Glomerular endothelial cell (primary cell): ENCODE measurements around the gene B3GNT3. TPM values are rescaled to one million over a fixed set of nuclear protein-coding genes. Genes with fewer than 3 reads are reported as not detected.
"Not testable (repeated sequence)": the region's sequence is repeated elsewhere in the genome, so short reads cannot be mapped to it uniquely, and the experiment has no call there.

Experiments used
- DNase-seq: peaks from one replicate; pipeline ENCODE4 v3.0.0-alpha.2; 2011; ENCODE audit warnings: low read depth, low spot score; ENCODE audit errors: extremely low read depth
- total RNA-seq: library from RNA; depleted of rRNA; stranded (reverse); fragments of >200 nt; gene quantifications from 2 replicates; pipeline ENCODE4 v1.2.3, GENCODE V29; 2015

The B3GNT3 gene
- total RNA-seq, 1 donor from 2014 or later: not detected

DNA sequence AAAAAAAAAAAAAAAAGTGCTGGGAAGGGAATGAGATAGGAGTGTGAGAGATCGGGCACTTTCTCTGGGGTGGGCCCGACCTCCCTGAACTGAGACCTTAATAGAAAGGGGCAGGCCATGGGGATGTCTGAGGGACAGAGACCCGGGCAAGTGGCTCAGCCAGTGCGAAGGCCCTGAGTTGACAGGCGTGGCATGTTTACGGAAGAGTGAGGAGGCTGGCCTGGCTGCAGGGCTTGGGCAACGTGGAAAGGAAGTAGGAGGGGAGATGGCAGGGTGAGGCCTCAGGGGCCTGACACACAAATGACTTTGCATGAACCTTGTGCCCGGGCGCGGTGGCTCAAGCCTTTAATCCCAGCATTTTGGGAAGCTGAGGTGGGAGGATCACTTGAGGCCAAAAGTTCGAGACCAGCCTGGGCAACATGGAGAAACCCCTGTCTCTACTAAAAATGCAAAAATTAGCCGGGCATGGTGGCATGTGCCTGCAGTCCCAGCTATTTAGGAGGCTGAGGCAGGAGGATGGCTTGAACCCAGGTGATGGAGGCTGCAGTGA, 29.8 kb upstream of the B3GNT3 start:
- no peak for DNase-seq

DNA sequence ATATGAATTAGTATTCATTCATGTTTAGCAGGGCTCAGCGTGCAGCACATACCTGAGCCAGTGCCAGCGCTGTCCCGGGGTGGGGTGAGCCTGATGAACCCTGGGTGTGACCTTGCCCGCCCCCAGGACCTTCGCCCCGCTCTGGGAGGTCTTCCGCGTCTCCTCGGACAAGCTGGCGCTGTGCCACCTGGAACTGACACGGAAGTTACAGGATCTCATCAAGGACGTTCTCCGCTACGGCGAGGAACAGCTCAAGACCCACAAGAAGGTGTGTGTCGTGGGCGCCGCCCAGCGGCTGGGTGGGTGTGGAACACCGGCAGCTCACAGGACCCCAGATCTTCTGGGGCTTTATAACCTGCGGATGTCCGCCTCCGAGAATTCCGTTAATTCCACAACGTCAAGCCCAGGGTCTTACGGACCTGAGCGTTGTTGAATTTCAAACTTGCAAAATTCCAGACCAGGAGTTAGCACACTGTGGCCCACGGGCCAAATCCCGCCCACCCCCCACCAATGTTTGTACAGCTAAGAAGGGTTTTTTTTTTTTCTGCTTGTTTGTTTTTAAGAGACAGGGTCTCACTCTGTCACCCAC, 28.3 kb upstream of the B3GNT3 start:
- DNase-seq: no peak

DNA sequence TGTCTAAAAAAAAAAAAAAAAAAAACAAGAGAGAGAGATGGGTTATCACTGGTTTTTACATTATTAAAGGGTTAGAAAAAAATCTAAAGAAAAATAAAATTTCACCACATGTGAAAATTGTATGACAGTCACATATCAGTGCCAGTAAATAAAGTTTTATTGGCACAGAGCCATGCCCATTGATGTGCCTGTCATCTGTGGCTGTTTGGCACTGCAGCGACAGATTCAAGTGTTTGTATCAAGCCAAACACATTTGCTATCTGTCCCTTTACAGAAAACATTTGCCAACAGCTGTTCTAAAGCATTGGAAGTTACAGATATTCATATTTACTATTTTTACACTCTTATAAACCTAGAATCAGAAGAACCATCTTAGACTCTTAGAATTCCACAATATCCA, 27.4 kb upstream of the B3GNT3 start:
- DNase-seq: no peak

DNA sequence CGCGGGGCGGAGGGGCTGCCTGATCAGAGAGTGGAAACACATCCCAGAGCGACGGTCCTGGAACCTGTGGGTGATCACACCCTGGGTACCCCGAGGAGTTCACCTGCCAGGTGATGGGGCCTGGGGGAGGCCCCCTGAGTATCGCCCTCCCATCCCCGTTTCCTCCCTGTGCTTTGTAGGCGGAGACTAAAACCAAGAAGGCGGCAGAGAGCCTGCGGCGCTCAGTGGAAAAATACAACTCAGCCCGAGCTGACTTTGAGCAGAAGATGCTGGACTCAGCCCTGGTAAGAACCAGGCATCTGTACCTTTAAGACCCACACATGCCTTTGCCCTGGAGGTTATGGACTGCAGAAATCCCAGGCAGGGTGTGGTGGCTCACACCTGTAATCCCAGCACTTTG, 24.3 kb upstream of the B3GNT3 start:
- no peak for DNase-seq

DNA sequence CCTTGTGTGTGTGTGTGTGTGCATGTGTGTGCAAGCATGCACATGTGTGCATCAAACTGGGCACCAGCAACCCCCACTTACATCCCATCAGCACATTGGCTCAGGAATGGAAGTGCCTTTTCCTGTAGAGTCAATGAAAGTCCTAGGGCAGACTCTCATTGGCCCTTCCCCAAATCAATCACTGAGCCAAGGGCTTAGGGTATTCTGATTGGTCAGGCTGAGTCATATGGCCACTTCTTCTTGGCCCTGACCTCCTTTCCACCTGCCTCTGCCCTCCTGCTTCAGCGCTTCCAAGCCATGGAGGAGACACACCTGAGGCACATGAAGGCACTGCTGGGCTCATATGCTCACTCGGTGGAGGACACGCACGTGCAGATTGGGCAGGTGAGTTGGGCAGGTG, 22.8 kb upstream of the B3GNT3 start:
- no peak for DNase-seq

DNA sequence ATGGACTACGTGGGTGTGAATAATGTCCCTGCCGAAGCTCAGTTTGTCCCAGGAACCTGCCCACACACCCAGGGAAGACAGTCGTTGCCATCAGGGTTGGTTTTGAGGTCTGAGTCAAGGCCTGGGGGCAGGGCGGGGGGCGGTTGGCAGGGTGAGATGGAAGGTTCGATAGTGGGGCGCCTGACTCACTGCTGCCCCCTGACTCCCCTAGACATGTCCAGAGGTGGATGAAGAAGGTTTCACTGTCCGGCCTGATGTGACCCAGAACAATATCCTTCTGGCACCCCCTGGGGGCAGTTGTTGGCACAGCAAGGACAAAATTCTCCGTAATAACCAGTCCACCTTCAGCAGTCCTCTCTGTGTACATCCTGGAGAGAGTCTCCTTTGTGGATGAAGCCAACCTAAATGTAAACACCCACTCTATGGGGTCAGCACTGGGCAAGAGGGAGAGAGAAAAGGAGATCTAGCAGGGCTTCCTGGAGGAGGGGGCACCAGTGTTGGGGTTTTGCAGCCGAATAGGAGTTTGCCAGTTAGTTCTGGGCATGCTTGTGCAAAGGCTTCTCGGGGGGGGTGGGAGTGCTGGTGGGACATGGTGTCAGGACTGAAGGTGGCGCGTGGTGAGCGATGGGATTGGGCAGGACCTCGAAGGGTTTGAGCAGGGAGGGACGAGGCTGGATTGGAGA, 19.6 kb upstream of the B3GNT3 start:
- no peak for DNase-seq

DNA sequence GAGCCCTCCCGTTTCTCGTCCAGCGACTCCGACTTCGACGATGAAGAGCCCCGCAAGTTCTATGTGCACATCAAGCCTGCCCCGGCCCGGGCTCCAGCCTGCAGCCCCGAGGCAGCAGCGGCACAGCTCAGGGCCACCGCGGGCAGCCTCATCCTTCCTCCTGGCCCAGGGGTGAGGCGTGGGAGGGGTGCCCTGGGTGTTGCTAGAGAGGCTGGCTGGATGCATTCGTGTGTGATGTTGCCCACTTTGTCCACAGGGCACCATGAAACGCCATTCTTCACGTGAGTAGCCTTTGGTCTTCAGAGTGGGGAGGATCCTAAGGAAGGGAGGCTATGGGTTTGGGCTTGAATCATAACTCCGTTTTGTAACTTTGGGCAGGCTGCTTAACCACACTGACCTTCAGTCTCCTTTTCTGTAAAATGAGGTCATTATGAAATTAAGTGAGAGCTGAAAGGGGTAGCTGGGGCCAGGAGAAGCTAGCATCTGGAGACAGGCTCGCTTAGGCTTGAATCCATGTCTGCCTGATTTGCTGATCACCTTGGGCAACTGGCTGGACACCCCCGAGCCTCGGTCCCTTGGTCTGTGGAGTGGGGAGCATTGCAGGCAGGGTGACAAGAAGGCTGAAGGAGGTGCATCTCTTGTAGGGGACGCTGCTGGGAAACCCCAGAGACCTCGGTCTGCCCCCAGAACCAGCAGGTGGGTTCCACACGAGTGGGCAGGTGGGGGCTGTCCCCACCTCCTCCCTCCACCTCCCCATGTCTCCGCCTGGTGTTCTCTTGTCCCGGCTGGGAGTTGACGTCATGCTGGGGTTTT, 18.7 kb upstream of the B3GNT3 start:
- DNase-seq: no peak

DNA sequence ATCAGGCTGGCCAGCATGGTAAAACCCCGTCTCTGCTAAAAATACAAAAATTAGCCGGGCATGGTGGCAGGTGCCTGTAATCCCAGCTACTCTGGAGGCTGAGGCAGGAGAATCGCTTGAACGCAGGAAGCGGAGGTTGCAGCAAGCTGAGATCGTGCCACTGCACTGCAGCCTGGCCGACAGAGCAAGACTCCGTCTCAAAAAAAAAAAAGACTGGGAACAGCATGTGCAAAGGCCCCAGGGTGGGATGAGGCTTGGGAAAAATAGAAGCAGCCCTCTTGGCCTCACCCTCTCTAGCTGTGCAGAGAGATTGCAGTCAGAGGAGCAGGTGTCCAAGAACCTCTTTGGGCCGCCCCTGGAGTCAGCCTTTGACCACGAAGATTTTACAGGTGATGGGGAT, 17.1 kb upstream of the B3GNT3 start:
- not testable (repeated sequence) for DNase-seq

DNA sequence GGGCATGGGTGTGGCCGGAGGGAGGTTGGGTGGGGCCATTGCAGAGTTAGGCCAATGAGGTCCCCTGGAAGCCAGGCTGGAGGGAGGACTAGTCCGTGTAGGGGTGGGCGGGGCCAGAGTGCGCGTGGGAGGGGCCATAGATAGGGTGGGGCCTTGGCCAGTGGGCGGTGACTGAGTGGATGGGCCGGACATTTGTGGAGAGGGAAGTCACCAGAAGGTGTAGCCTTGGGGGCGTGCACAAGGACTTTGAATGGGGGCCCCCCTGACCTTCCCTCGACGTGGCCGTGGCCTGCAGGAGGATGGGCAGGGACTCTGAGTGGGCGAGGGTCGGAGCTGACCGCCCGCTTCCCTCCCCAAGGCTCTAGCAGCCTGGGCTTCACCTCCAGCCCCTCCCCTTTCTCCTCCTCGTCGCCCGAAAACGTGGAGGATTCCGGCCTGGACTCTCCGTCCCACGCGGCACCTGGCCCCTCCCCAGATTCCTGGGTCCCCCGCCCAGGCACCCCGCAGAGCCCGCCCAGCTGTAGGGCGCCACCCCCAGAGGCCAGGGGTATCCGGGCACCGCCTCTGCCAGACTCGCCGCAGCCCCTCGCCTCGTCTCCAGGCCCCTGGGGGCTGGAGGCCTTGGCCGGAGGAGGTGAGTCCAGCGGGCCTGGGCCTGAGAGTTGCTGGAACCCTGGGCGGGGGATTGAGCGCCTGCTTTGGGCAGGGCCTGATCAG, 16.5 kb upstream of the B3GNT3 start:
- DNase-seq: no peak

DNA sequence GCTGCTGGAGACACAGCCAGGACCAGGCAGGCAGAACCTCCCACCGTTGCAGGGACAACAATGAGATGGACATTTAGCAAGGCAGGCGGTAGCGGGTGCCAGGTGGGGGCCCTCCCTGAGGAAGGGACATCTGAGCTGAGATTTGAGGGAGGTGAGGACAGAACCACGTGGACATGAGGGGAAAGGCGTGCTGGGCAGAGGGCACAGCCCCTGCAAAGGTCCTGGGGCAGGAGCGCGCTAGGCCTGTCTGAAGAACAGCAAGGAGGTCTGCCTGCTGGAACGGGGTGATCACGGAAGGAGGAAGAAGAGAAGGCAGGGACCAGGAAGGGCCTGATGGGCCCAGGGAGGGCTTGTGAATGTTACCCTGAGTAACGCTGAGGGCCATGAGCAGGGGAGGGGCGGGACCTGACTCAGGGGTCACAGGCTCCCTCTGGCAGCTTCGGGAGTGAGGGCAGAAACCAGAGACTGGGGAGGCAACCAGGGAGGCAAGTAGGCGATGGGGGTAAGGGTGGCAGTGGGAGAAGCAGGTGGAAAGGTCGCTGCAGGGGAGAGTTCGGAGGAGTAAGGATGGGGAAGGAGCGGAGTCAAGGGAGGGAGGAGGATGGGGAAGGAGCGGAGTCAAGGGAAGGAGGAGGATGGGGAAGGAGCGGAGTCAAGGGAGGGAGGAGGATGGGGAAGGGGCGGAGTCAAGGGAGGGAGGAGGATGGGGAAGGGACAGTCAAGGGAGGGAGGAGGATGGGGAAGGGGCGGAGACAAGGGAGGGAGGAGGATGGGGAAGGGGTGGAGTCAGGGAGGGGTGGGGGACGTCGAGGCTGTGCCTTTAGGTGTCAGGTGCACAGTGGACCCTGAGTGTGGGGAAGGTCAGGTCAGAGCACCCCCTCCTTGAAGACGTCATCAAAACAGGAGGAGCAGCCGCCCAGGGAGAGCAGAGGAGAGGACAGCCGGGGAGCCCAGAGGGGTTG, 15.7 kb upstream of the B3GNT3 start:
- DNase-seq: no peak

DNA sequence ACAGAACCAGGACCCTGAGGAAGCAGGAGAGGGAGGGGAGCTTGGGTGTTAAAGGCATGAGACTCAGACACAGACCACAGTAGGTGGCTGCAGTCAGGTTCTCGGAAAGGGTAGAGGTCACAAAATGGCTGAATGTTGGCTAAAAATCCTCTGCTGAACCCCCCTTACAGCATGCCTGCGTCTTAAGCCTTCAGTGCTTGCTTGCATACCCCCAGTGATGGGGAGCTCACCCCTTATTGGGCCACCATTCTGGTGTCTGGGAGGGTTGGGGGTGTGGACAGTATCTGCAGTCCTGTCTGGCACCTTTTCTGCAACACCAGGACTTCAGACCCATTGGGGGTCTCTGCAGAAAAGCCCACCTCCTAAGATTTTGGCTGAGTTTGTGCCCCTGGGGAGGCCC, 14.2 kb upstream of the B3GNT3 start:
- DNase-seq: no peak

DNA sequence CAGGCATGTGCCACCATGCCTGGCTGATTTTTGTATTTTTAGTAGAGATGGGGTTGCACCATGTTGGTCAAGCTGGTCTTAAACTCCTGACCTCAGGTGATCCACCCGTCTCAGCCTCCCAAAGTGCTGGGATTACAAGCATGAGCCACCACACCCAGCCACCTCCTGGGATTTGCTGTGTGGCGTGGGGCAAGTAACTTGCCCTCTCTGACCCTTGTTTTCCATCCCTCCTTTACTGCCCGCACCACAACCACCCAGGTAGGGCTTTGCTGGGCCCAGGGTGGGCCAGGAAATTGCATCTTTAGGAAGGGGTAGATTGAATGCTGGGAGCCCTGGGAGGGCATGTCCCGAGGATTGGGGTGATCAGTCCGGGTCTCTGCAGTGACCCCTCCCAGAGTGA, 11.2 kb upstream of the B3GNT3 start:
- DNase-seq: not testable (repeated sequence)

DNA sequence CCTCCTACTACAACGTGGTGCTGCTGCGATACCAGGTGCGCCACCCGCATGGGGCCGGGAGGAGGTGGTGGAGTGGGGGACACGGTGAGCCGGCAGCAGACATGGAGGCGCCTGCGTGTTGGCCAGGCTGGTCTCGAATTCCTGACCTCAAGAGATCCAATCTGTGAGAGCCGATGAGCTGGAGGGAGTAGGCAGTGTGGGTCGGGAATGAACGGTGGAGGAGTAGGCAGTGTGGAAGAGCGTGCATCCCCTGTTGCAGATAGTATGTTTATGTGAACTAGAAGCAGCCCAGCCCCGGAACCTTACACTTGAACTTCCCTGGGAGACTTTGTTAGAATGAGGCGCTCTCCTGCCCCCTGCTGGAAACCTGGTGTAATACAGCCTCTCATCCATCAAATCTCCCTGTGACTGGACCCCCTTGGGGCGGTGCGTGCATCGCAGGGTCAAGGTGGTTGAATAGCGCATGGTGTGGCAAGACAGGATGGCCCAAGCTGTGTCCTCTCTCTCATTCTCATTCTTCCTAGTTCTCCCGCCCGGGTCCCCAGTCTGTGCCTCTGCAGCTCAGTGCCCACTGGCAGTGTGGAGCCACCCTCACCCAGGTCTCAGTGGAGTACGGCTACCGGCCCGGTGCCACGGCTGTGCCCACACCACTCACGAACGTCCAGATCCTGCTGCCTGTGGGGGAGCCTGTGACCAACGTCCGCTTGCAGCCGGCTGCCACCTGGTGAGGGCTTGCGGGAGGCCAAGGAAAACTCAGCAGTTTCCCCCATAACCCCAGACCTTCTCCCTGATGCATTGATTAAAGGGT, 10.5 kb upstream of the B3GNT3 start:
- no peak for DNase-seq

DNA sequence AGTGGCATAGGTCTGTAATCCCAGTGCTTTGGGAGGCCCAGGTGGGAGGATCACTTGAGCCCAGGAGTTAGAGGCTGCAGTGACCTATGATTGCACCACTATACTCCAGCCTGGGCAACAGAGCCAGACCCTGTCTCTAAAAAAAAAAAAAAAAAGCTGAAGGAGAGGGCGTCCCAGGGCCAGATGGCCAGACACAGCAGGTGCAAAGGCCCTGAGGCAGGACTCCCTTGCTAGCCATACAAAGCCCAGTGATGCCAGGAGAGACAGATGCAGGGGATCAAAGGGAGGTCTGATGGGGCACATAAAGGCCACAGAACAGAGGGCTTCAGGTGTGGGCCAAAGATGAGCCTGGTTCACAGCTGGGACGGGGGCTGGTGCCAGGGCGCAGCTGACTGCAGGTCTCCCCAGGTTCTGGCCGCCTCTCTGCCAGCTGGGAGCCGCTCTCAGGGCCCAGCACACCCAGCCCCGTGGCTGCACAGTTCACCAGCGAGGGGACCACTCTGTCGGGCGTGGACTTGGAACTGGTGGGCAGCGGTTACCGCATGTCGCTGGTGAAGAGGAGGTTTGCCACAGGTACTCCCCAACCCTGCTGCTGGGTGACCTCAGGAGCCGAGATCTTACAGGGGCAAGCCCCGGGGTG, 7.5 kb upstream of the B3GNT3 start:
- no peak for DNase-seq

DNA sequence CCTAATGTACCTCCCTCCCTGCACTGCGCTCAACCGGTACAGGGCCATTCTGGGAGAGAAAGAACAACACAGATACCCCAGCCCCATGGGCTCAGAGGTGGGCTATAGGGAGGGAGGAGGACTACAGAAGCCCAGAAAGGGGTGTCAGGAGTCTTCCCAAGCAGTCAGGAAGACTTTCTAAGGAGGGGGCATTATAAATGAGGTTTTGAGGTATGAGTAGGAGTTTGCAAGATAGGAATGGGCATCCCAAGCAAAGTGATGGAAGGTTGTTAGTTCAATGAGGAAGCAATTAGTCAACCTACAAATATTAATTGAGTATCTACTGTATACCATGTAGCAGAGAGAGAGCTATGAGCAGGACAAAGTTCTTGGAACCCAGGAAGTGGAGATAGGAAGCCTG, 6.3 kb upstream of the B3GNT3 start:
- DNase-seq: no peak

DNA sequence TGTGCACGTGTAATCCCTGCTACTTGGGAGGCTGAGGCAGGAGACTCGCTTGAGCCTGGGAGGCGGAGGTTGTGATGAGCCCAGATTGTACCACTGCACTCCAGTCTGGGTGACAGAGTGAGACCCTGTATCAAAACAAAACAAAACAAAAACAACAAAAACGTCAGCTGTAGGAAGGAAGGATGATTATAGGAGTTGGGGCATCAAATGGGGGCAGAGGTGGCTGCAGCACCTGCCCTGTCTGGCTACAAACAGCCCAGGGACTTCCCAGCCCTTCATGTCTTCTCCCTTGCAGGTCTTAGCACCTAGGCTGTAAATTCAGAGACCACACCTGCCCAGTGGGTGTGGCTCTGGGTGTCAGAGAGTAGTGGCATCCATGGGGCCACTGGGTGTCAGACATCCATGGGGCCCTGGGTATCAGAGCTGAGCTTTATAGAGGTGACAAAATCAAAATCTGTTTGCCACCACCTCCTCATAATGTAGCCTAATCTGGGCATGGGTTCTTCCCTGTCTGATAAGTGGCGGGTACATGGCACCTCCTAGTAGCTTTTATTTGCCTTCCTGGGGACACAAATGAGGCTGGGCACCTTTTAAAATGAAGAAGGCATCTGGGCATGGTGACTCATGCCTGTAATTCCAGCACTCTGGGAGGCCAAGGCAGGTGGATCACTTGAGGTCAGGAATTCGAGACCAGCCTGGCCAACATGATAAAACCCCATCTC, 4.7 kb upstream of the B3GNT3 start:
- no peak for DNase-seq

DNA sequence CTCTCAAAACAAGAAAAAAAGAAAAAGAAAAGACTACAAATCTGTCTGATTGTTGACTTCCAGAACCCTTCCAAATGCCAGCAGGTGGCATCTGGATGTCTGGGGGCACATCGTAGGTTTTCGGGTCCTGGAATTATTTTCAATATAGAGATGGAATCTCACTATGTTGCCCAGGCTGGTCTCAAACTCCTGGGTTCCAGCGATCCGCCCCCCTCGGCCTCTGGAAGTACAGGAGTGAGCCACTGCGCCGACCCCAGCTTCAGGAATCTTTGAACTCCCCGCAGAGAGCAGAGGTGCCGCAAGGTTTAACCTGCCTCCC, 567 bp upstream of the B3GNT3 start:
- DNase-seq: no peak

DNA sequence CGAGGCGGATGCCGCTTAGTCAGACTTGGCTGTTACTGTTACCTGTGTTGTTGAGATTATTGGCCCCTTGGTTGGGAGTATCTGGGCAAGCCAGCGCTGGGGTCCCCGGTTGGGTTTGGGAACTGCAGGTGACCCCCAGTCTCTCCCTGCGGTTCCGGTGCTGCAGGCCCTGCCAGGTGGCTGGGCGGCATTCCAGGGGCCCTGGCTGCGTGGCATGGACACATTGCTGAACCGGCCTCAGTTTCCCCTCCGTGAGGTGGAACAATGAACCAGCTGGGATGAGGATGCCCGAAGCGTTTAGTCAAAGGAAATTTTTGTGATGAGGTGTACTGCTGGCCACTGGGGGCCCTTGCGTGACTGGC, 538 bp downstream of the B3GNT3 start:
- no peak for DNase-seq
